GM06990 (cell line): ENCODE data around the gene KIAA0232.
A peak's percentile ranks its signal among the peaks of the same experiment; 100 is the strongest.

Experiments used
- DNase-seq: peaks from one replicate; pipeline ENCODE4 v3.0.0-alpha.2; 2011; ENCODE audit not compliant: insufficient read length; ENCODE audit errors: extremely low read depth
- H3K27me3 ChIP-seq: replicated peaks from 2 replicates; pipeline ENCODE4 v1.6.0; 2011; ENCODE audit warnings: low read length; ENCODE audit not compliant: control insufficient read depth, insufficient read depth
- H3K36me3 ChIP-seq: 2 replicates; pipeline ENCODE4 v1.5.1; 2011; ENCODE audit warnings: low read length; ENCODE audit not compliant: control insufficient read depth, insufficient read depth
- H3K4me3 ChIP-seq: replicated peaks from 2 replicates; pipeline ENCODE4 v1.5.1; 2011; ENCODE audit warnings: low read depth, mild to moderate bottlenecking, control low read depth, low read length
- CTCF ChIP-seq: IDR thresholded peaks from 2 replicates; pipeline ENCODE4 v1.5.1; 2011; ENCODE audit warnings: low read length, control low read depth, mild to moderate bottlenecking, inconsistent platforms; ENCODE audit not compliant: insufficient read depth, poor library complexity, severe bottlenecking

KIAA0232 gene

GRCh38 chr4:6916069-6916586, 133.6 kb downstream of the KIAA0232 start:
- Histone ChIP-seq H3K4me3 (no peak overlapping the region), H3K36me3 (no peaks in the 10 kb centered on the region; the same call in none of the 2 replicates), H3K27me3 (no peaks in the 10 kb centered on the region)
- no peak for DNase-seq
- no peak for TF ChIP-seq CTCF

- Histone ChIP-seq H3K4me3 (no peak overlapping the region; the same call in 1 of the 2 replicates), H3K27me3 (no peaks in the 10 kb centered on the region), H3K36me3 (no peaks in the 10 kb centered on the region; the same call in 1 of the 2 replicates)
- TF ChIP-seq CTCF = no peak
- DNase-seq = no peak
Measured at GRCh38 chr4:6916587-6917460, 134.3 kb downstream of the KIAA0232 start.

GRCh38 chr4:6917461-6918271, 135.1 kb downstream of the KIAA0232 start:
- Histone ChIP-seq H3K36me3 (no peaks in the 10 kb centered on the region; the same call in 1 of the 2 replicates), H3K27me3 (no peaks in the 10 kb centered on the region), H3K4me3 (no peak overlapping the region)
- peak; percentile 47 for DNase-seq
- TF ChIP-seq CTCF = peak; percentile 62

- no peak for DNase-seq
- no peaks in the 10 kb centered on the region; the same call in 1 of the 2 replicates for H3K36me3 ChIP-seq
- no peaks in the 10 kb centered on the region for H3K27me3 ChIP-seq
- no peak overlapping the region for H3K4me3 ChIP-seq
- no peak for TF ChIP-seq CTCF
Measured at GRCh38 chr4:6918338-6918737, 135.8 kb downstream of the KIAA0232 start.

GRCh38 chr4:6920171-6920570, 137.6 kb downstream of the KIAA0232 start:
- no peak overlapping the region for H3K4me3 ChIP-seq
- DNase-seq = no peak
- no peak for TF ChIP-seq CTCF
- no peaks in the 10 kb centered on the region for H3K27me3 ChIP-seq
- H3K36me3 ChIP-seq = peaks cover 7% of the 10 kb centered on the region
